GM12878 (cell line): Measurements from ENCODE around the gene NXNL1. TPM values are rescaled to one million over a fixed set of nuclear protein-coding genes. Genes with fewer than 3 reads are reported as not detected.

Source experiments
- ATAC-seq: fragments of 200-7000 bp; cut with Tn5 transposase; 3 replicates; pipeline ENCODE4 v1.9.1; 2020; ENCODE audit warnings: mild to moderate bottlenecking, moderate library complexity
- BruUV-seq: library from RNA; stranded (reverse); fragments of 400-500 nt; replicated peaks from 2 replicates; lab custom pipeline; 2021; lab: Mats Ljungman, UMichigan
- CTCF ChIA-PET: fragments of 300-600 bp; sonication (Branson Sonifier 250); formaldehyde crosslinking; extraction: SDS; loops from one replicate; lab custom pipeline; 2021; ENCODE audit warnings: inconsistent platforms; lab: Yijun Ruan, JAX
- POLR2A ChIA-PET: fragments of 350-600 bp; formaldehyde crosslinking; extraction: SDS; loops from one replicate; lab custom pipeline; 2021; ENCODE audit warnings: inconsistent platforms; lab: Charles Lee
- RAD21 ChIA-PET: fragments of 300-600 bp; sonication (Branson Sonifier 250); formaldehyde crosslinking; loops from one replicate; lab custom pipeline; 2023; ENCODE audit warnings: antibody characterized with exemption; ENCODE audit not compliant: unreplicated experiment; lab: Charles Lee
- SMC1A ChIA-PET: fragments of 300-600 bp; sonication (Branson Sonifier 250); formaldehyde crosslinking; loops from one replicate; lab custom pipeline; 2023; ENCODE audit not compliant: unreplicated experiment, uncharacterized antibody; lab: Charles Lee
- DNase-seq: peaks from one replicate; pipeline ENCODE4 v3.0.0-alpha.2; 2011; ENCODE audit warnings: low read depth, low spot score
- FAIRE-seq: peaks from 3 replicates; lab custom pipeline; 2011; peaks lifted over from hg19 to GRCh38; lab: Jason Lieb, UNC
- H2AFZ ChIP-seq: 2 replicates; pipeline ENCODE4 v1.6.0; 2011; ENCODE audit warnings: low read depth, low read length, control low read depth; ENCODE audit not compliant: control insufficient read depth
- H3K27ac ChIP-seq: 2 replicates; pipeline ENCODE4 v1.5.1; 2011; ENCODE audit warnings: control low read depth; ENCODE audit not compliant: control insufficient read depth, insufficient read depth
- H3K27me3 ChIP-seq, 2 experiments: replicated peaks in 1 of 2; 2 replicates each; pipeline versions ENCODE4 v1.6.0 to v1.6.1; 2011; ENCODE audit warnings: low read length in 1 of 2; ENCODE audit not compliant: control insufficient read depth in 2 of 2, insufficient read depth in 2 of 2
- H3K36me3 ChIP-seq, 2 experiments: 2 replicates each; pipeline ENCODE4 v1.5.1; 2011; ENCODE audit warnings: low read length in 1 of 2; ENCODE audit not compliant: control insufficient read depth in 2 of 2, insufficient read depth in 2 of 2
- H3K4me1 ChIP-seq: 2 replicates; pipeline ENCODE4 v1.6.1; 2011; ENCODE audit warnings: mild to moderate bottlenecking, low read length, moderate library complexity, mixed read lengths; ENCODE audit not compliant: control insufficient read depth, insufficient read depth
- H3K4me2 ChIP-seq: 2 replicates; pipeline ENCODE4 v1.6.0; 2011; ENCODE audit warnings: control low read depth; ENCODE audit not compliant: control insufficient read depth, insufficient read depth
- H3K4me3 ChIP-seq: fragments of 200-600 bp; sonication (generic); 2 replicates; pipeline ENCODE4 v1.5.1; 2016
- H3K79me2 ChIP-seq: 2 replicates; pipeline ENCODE4 v1.6.0; 2011; ENCODE audit warnings: low read length; ENCODE audit not compliant: control insufficient read depth, insufficient read depth
- H3K9ac ChIP-seq: 2 replicates; pipeline ENCODE4 v1.8.0; 2011; ENCODE audit warnings: low read length, control low read depth, mixed read lengths; ENCODE audit not compliant: control insufficient read depth, insufficient read depth
- H3K9me3 ChIP-seq: replicated peaks from 3 replicates; pipeline ENCODE4 v1.5.1; 2011; ENCODE audit warnings: mild to moderate bottlenecking, low read length; ENCODE audit not compliant: control insufficient read depth, insufficient read depth
- H4K20me1 ChIP-seq: 2 replicates; pipeline ENCODE4 v1.6.0; 2011; ENCODE audit not compliant: control insufficient read depth, insufficient read depth
- BHLHE40 ChIP-seq, 2 experiments: fragments of 450-650 bp in 1 of 2; IDR thresholded peaks; 2 replicates each; pipeline ENCODE4 v1.6.1; 2011 to 2017; ENCODE audit warnings: low read depth in 2 of 2, borderline replicate concordance in 1 of 2, improper control_type of control experiment in 1 of 2, low read length in 1 of 2, mild to moderate bottlenecking in 1 of 2
- CBFB ChIP-seq: IDR thresholded peaks from 2 replicates; pipeline ENCODE4 v1.6.1; 2016; ENCODE audit warnings: antibody characterized with exemption, low read depth
- CREB1 ChIP-seq: IDR thresholded peaks from 2 replicates; pipeline ENCODE4 v1.6.1; 2012; ENCODE audit warnings: low read depth, mild to moderate bottlenecking, inconsistent platforms
- EED ChIP-seq: sonication (generic); IDR thresholded peaks from 2 replicates; pipeline ENCODE4 v1.6.1; 2016; ENCODE audit warnings: antibody characterized with exemption, low read depth
- HDGF ChIP-seq: fragments of 450-650 bp; IDR thresholded peaks from 2 replicates; pipeline ENCODE4 v1.6.1; 2016; ENCODE audit warnings: antibody characterized with exemption
- IKZF1 ChIP-seq: fragments of 450-650 bp; conservative IDR thresholded peaks from 2 replicates; pipeline ENCODE4 v1.6.1; 2017; ENCODE audit warnings: antibody characterized with exemption, mild to moderate bottlenecking
- LARP7 ChIP-seq: fragments of 450-650 bp; IDR thresholded peaks from 2 replicates; pipeline ENCODE4 v1.6.1; 2017; ENCODE audit warnings: mild to moderate bottlenecking
- MXI1 ChIP-seq: fragments of 150-350 bp; IDR thresholded peaks from 2 replicates; pipeline ENCODE4 v1.6.1; 2011; ENCODE audit warnings: low read depth, mild to moderate bottlenecking, inconsistent platforms, low read length, improper control_type of control experiment
- NFXL1 ChIP-seq: fragments of 450-650 bp; IDR thresholded peaks from 2 replicates; pipeline ENCODE4 v1.6.1; 2017; ENCODE audit warnings: antibody characterized with exemption, mild to moderate bottlenecking, borderline replicate concordance
- NFYB ChIP-seq: IDR thresholded peaks from 2 replicates; pipeline ENCODE4 v1.6.1; 2011; ENCODE audit warnings: low read depth, mild to moderate bottlenecking, low read length, improper control_type of control experiment, moderate library complexity; ENCODE audit not compliant: insufficient read depth
- POU2F2 ChIP-seq: IDR thresholded peaks from 3 replicates; pipeline ENCODE4 v1.6.1; 2011; ENCODE audit warnings: low read depth, mild to moderate bottlenecking, low read length, borderline replicate concordance
- RB1 ChIP-seq: fragments of 450-650 bp; formaldehyde crosslinking; IDR thresholded peaks from 2 replicates; pipeline ENCODE4 v1.6.1; 2017; ENCODE audit warnings: mild to moderate bottlenecking, borderline replicate concordance
- RCOR1 ChIP-seq: conservative IDR thresholded peaks from 2 replicates; pipeline ENCODE4 v1.6.1; 2012; ENCODE audit warnings: low read depth, low read length, improper control_type of control experiment
- SP1 ChIP-seq: IDR thresholded peaks from one replicate; pipeline ENCODE4 v1.6.1; 2011; ENCODE audit warnings: low read depth, low read length
- STAT1 ChIP-seq: fragments of 450-650 bp; conservative IDR thresholded peaks from 2 replicates; pipeline ENCODE4 v1.6.1; 2014; ENCODE audit warnings: antibody characterized with exemption, mild to moderate bottlenecking
- TBL1XR1 ChIP-seq: IDR thresholded peaks from 2 replicates; pipeline ENCODE4 v1.6.1; 2012; ENCODE audit warnings: low read depth, low read length, improper control_type of control experiment
- TCF7 ChIP-seq: IDR thresholded peaks from 2 replicates; pipeline ENCODE4 v1.6.1; 2014; ENCODE audit warnings: antibody characterized with exemption, borderline replicate concordance
- WRNIP1 ChIP-seq: IDR thresholded peaks from 2 replicates; pipeline ENCODE4 v1.6.1; 2011; ENCODE audit warnings: low read depth, low read length, improper control_type of control experiment, borderline replicate concordance
- WGBS: methylation state at CpG from one replicate; pipeline ENCODE4 v1.1.6; 2016; ENCODE audit warnings: low lambda C conversion rate; ENCODE audit not compliant: insufficient replicate concordance, insufficient coverage; ENCODE audit errors: missing lambda C conversion rate; 5-methylcytosine and 5-hydroxymethylcytosine counted together
- in situ Hi-C: fragments of 300-500 bp; cut with MboI; formaldehyde crosslinking; loops from 9 replicates; pipeline ENCODE4 v1.14.3; 2018; ENCODE audit warnings: mixed read lengths
- intact Hi-C: fragments of 100-400 bp; cut with micrococcal nuclease; formaldehyde crosslinking; loops from one replicate; pipeline ENCODE4 v1.14.2; 2022; ENCODE audit not compliant: unreplicated experiment
- polyA plus RNA-seq, 11 experiments: library from polyadenylated mRNA; depleted of rRNA in 4 of 11; unstranded in 6 of 11; stranded (reverse) in 5 of 11; fragments of >200 nt; fragmentation: Nextera tagmentation in 4 of 11; fragmentation: Illumina TruSeq in 1 of 11; extraction: Ambion mirVana in 4 of 11; extraction: Trizol in 1 of 11; gene quantifications; 1 replicate in 1 of 11; 2 replicates in 10 of 11; pipeline versions ENCODE4 v1.2.1 to v1.2.3, GENCODE V29; 2011 to 2016; ENCODE audit warnings: inconsistent platforms in 2 of 11, missing spikeins in 2 of 11, low read depth in 1 of 11
- total RNA-seq, 4 experiments: library from RNA; depleted of rRNA in 3 of 4; stranded (reverse); fragments of >200 nt in 3 of 4; fragmentation: Illumina TruSeq in 1 of 4; extraction: Trizol in 1 of 4; gene quantifications; 2 replicates each; pipeline versions ENCODE4 v1.2.1 to v1.2.3, GENCODE V29; 2013 to 2021
- TF ChIP-seq, protein P1 (sequence below): IDR thresholded peaks from 2 replicates; pipeline ENCODE4 v1.6.1; 2011; ENCODE audit warnings: mild to moderate bottlenecking, low read depth, low read length, moderate library complexity; ENCODE audit not compliant: insufficient replicate concordance
- TF ChIP-seq, protein P2 (sequence below), 3 experiments: IDR thresholded peaks in 2 of 3; conservative IDR thresholded peaks in 1 of 3; 2 replicates each; pipeline ENCODE4 v1.5.1; 2011; ENCODE audit warnings: low read depth in 3 of 3, low read length in 3 of 3, mild to moderate bottlenecking in 3 of 3, control low read depth in 2 of 3, moderate library complexity in 2 of 3, inconsistent platforms in 1 of 3, mixed read lengths in 1 of 3; ENCODE audit not compliant: control insufficient read depth in 2 of 3, insufficient read depth in 1 of 3; ENCODE audit errors: extremely low read depth in 1 of 3

Gene NXNL1
- total and polyA plus RNA-seq, 10 of the 15 experiments (the other 5 are each of a cell fraction or from before 2014, with no cell fraction given) = not detected

DNA sequence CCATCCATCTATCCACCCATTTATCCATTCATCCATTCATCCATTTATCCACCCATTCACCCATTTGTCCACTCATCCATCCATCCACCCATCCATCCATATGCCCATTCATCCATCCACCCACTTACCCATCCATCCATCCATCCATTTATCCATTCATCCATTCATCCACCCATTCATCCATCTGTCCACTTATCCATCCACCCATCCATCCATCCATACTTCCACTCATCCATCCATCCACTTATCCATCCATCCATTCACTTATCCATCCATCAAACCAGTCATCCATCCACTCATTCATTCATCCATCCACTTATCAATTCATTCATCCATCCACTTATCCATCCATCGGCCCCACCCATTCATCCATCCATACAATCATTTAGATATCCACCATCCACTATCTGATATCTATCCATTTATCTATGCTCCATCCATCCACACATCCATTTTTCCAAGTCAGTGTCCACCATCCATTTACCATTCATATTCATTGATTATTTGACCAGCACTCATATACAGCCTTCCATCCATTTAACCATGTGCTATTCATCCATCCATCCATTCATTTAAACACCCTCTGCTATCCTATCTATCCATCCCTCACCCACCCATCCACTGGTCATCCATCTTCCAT lies 15.1 kb downstream of the NXNL1 start (continued):
- TF ChIP-seq BHLHE40 (IDR thresholded peaks at IDR 0.05; ENCODE audit: borderline replicate concordance in 1 of 2, low read depth in 2 of 2, low read length in 1 of 2) (no peak), MXI1 (no peak), TCF7 (no peak), CREB1 (no peak), HDGF (no peak), EED (no peak), TBL1XR1 (no peak), NFXL1 (no peak), CBFB (no peak), POU2F2 (no peak)

DNA sequence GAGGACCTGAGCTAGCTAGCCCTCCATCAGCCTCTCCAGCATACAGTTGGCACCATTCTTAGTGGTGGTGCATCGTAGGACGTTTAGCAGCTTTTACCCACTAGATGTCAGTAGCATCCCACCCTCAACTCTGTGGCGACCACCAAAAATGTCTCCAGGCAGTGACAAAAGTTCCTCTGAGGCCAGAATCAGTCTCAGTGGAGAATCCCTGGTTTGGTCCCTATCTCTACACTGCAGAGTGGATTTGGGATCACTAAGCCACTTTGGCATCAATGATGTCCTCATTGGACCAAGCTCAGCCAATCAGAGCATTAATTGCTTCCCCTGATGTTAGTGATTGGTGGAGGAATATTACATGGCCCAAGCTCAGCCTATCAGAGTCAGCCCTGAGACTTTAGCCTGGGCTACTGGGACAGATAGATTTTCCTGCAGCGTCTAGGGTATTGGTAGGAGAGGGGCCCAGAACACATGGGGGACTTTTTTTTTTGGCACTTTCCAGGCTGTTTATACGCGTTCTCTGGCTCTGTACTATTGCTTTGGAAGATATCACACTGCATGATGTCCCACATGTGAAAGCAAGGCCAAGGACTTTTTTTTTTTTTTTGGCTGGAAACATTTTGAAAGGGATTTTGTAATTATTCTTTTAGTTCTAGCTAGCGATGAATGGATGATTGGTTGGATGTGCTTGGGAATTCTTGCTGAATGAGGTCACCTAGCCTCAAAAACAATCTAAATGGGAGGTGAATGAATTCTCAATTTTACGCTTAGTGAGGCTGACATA lies 19.3 kb downstream of the NXNL1 start:
- H3K9me3 ChIP-seq = no peaks in the 10 kb centered on the region
- H4K20me1 ChIP-seq = no peaks in the 10 kb centered on the region
- ATAC-seq (peak; percentile 61), DNase-seq (no peak), FAIRE-seq (peak; percentile 18)
- SMC1A ChIA-PET = interaction anchor here (0.9 kb wide), 2 partner anchors 181 to 360 kb away, joined by 3 read pairs; no protein-coding TSS in a partner anchor
- intact Hi-C loops (loop anchor here (10.0 kb wide), 1 partner anchor 413 kb away; the partner anchor contains the start of gene RPL18A), in situ Hi-C loops (no loop called here)
- POLR2A ChIA-PET = interaction anchor here (0.5 kb wide), 1 partner anchor 13 kb away, joined by 4 read pairs; no protein-coding TSS in a partner anchor
- no peak overlapping the region for H2AFZ ChIP-seq
- no peak overlapping the region for H3K4me3 ChIP-seq
- no TSS peak for BruUV-seq
- H3K36me3 ChIP-seq = no peaks in the 10 kb centered on the region
- H3K4me1 ChIP-seq = no peaks in the 10 kb centered on the region
- no peak overlapping the region for H3K4me2 ChIP-seq
- 46% methylated on average over 8 of the region's 8 CpGs for WGBS
- H3K27me3 ChIP-seq = no peaks in the 10 kb centered on the region
- H3K79me2 ChIP-seq = no peaks in the 10 kb centered on the region
- H3K9ac ChIP-seq = no peak overlapping the region
- no peak overlapping the region for H3K27ac ChIP-seq
- CTCF ChIA-PET = interaction anchor here (0.6 to 1.9 kb wide), 8 partner anchors 13 to 346 kb away, joined by 3 to 9 read pairs (median 6); partner anchors contain the start of gene MVB12A
- RAD21 ChIA-PET = interaction anchor here (1.0 to 1.3 kb wide), 2 partner anchors 9 to 116 kb away, joined by 3 to 4 read pairs; no protein-coding TSS in a partner anchor
- TF ChIP-seq IKZF1 (no peak), NFYB (peak; percentile 90), STAT1 (no peak), LARP7 (no peak), RCOR1 (no peak), WRNIP1 (no peak), SP1 (peak; percentile 48), RB1 (no peak)
- TF ChIP-seq, protein P1, sequence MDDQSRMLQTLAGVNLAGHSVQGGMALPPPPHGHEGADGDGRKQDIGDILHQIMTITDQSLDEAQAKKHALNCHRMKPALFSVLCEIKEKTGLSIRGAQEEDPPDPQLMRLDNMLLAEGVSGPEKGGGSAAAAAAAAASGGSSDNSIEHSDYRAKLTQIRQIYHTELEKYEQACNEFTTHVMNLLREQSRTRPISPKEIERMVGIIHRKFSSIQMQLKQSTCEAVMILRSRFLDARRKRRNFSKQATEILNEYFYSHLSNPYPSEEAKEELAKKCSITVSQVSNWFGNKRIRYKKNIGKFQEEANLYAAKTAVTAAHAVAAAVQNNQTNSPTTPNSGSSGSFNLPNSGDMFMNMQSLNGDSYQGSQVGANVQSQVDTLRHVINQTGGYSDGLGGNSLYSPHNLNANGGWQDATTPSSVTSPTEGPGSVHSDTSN = no peak
- TF ChIP-seq, protein P2, sequence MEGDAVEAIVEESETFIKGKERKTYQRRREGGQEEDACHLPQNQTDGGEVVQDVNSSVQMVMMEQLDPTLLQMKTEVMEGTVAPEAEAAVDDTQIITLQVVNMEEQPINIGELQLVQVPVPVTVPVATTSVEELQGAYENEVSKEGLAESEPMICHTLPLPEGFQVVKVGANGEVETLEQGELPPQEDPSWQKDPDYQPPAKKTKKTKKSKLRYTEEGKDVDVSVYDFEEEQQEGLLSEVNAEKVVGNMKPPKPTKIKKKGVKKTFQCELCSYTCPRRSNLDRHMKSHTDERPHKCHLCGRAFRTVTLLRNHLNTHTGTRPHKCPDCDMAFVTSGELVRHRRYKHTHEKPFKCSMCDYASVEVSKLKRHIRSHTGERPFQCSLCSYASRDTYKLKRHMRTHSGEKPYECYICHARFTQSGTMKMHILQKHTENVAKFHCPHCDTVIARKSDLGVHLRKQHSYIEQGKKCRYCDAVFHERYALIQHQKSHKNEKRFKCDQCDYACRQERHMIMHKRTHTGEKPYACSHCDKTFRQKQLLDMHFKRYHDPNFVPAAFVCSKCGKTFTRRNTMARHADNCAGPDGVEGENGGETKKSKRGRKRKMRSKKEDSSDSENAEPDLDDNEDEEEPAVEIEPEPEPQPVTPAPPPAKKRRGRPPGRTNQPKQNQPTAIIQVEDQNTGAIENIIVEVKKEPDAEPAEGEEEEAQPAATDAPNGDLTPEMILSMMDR (IDR thresholded peaks at IDR 0.05 in 2 of 3, conservative IDR thresholded peaks at IDR 0.05 in 1 of 3; ENCODE audit: control insufficient read depth in 2 of 3, extremely low read depth in 1 of 3, insufficient read depth in 1 of 3, low read depth in 3 of 3, low read length in 3 of 3) = peak; percentile 33 to 57 (median 45)
